Inferior parietal cortex (tissue), 1 donor: ENCODE results near the gene ATPAF2.

Source experiments
- DNase-seq: peaks from one replicate; pipeline ENCODE4 v3.0.0-alpha.2; 2016; ENCODE audit errors: extremely low spot score

ATPAF2 gene

DNA sequence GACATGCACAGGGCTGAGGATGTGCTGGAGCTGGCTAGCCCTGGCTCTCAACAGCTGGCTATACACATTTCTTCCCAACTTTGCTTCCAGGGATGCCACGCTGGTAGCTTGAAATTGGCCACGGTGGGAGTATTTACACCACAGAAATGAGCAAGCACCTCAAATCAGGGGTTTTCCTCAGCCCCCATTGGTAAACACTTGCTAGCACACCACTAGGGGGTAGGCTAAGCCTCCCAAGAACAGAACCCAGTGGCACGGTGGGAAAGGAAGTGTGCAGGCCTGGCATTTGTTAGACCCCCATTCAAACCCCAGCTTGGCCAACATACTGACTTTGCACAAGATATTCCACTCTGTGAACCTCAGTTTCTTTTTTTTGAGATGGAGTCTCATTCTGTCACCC is 53.4 kb downstream of the ATPAF2 start:
- no peak for DNase-seq

DNA sequence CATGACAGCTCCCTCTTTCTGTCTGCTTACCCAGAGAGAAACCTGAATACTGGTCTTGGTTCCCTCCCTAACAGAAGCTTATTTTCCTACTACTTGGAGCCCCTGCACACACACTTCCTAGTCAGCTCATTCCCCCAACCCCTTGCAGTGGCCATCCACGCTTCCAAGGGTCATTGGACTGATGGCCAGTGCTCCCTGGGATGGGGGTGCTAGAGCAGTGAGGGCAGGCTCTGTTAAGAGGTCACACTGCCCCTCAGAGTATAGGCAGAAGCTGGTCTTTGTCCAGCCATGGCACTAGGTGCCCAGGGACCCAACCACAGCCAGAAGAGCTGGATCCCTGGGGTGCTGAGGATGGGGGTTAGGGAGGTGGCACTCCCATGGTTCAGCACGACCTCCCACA is 53.8 kb downstream of the ATPAF2 start:
- DNase-seq: no peak

DNA sequence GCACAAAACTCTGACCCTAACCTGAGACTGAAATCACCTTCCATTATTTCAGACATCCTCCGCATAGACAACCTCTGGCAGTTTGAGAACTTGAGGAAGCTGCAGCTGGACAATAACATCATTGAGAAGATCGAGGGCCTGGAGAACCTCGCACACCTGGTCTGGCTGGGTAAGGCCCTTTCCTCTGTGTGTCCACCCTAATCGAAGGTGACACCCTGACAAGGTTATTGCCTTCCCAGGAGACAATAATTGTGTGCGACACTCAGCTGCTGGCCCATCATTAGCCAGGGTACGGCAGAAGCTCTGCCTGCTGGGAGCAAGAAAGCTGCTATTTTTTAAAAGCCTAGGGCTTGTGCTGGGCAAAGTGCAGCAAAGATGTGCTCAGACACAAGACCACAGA is 55.2 kb downstream of the ATPAF2 start:
- DNase-seq: no peak

DNA sequence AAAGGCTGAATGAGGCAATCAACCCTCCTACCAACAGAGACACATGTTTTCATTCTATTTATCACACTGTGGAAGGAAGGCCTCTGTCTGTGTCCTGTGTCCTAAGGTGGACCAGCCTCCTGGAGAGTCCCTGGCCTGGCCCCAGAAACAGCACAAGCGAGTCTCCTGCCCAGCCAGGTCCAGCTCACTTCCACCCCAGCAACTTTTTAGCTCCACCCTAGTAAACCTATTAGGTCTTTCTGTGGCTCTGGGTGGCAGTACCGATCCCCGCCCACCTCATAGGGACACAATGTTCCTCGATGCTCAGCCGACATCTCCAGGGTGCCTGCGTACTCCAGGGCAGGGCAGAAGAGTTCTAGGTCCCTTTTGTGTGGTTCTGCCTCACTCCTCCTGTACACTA is 55.6 kb downstream of the ATPAF2 start:
- no peak for DNase-seq

DNA sequence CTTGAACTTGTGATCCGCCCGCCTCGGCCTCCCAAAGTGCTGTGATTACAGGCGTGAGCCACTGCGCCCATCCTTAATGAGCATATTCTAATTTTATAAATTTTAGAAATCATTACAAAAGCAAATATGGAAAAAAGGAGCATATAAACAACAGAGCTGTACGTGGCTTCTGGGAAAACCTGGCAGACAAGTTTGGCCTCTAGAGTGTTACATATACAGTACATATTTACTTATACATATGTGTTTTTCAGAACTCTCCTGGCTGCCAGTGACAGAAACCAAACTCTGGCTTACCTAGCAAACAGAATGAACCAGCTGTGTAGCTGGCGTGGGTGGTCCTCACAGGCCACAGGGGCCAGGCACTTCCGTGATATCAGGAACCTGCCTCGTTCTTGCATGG is 56.2 kb downstream of the ATPAF2 start:
- no peak for DNase-seq

DNA sequence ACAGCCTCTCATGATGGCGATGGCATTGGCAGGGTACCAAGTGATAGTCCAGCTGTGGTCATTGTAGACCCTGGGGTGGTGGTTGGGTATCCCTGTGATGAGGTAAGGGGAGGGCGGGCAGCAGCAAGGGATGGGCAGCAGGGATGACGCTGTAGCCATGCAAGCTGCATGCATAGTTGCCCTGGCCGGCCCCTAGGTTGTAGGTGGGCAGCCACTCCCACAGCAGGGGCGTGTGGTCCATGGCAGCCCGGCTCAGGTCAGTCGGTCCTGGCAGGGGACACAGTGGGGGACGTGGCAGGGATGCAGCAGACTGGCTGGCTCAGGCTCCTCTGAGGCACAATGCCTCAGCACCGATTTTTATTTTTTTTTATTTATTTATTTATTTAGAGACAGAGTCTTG is 57.6 kb downstream of the ATPAF2 start:
- DNase-seq: no peak

DNA sequence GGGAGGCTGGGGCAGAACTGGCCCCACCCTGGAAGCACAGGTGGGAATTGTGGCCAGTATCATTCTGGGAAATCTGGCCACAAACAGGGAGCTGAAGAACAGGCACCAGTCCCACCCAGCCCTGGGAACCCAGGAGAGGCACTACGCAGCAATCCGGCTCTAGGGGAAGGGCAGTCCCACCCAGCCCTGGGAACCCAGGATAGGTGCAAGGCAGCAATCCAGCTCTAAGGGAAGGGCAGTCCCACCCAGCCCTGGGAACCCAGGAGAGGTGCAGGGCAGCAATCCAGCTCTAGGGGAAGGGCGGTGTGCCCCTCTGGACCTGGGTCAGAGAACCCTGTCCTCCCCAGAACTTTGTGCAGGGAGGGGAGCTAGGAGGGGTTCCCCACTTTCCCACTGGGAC is 59.2 kb downstream of the ATPAF2 start:
- no peak for DNase-seq

DNA sequence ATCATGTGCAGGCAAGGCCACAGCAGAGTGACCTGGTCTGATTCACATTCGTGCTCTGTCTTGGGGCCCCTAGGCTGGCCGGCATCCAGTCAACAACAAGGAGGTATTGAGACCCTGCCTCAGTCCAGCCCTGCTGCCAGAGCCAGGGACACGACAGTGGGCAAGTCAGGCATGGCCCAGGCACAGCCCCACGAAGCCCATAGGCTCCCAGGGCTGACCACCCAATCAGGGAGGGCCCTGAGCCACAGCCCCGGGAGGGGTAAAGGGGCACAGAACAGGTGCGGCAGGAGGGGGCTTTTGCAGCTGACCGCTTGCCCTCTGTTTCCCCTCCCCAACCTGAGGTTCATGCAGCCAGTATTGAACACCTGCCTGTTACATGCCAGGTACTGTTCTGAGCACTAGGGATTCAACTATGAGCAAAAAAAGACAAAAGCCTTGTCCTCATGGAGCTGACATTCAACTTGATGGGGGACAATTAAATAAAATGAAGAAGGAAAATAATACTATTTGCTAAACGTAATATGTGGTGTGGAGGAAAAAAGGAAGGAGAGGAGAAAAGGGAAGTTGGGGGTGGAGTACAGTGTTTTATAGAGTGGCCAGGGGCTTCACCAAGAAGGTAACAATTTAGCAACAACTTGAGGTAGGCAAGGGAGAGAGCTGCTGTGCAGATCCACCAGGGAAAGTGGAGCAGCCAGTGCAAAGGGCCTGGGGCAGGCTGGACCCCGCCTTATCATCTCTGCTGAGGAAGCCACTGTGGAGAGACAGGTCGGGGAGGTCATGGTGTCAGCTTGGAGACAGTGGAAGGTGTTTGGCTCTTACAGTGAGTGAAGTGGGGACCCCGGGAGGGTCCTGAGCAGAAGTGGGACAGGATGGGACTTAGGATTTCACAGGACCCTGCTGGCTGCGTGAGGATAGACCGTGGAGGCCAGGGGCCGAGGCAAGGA is 60.2 kb downstream of the ATPAF2 start:
- no peak for DNase-seq

DNA sequence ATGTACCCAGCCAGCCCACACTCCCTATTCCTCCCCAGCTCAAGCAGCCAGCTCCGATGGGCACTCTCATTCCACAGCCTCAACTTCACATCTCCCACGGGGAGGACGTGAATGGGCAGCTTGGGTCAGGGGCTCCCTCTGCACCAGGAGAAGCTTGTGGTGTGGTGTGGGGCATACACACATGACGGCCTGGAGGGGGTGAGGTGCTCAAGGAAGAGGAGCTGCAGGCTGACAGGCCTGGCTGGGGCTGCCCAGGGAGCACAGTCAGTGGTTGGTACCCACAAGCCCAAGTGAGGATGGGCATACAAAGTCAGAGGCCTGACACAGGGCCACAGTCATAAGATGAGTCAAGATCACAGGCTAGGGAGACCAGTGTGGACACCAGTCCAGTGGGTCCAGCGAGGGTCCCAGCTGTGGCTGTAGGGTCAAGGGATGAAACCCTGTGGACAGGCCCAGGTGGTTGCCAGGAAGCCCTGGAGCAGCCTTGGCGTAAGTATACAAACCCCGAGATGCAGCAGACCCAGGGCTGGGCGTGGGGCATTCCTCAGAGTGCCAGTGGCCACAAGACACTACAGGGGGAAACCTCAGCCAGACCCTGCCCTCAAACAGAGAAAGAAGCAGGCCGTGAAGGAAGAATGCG is 61.9 kb downstream of the ATPAF2 start:
- DNase-seq: no peak

DNA sequence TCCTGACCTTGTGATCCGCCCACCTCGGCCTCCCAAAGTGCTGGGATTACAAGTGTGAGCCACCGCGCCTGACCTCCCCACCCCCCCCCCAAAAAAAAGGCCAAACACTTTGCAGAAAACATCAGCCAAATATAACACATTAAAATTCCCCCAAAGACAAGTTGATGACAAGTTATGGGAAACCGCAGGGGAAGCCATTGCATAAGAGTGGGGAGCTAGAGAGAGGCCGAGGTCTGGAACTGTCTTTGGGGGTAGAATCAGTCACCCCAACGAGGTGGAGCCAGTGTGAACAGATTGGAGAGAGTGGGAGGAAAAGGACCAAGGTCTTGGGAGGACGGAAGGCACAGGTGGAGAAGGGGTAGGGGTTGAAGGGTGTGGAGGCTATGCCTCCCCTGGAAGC is 63.5 kb downstream of the ATPAF2 start:
- DNase-seq: no peak

DNA sequence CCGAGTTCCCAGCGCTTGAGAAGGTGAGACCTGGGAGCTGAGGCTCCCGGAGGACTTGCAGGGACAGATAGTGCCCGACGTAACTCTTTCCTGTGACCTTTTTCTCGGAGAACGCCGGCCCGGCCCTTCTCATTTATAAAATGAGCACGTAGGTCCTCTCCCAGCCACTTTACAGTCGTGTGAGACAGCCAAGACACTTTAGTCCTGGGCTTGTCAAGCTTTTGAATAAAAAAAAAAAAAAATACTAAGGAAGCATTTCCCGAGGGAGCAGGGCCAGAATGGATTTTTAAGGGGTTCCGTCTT is 66.1 kb downstream of the ATPAF2 start:
- no peak for DNase-seq

DNA sequence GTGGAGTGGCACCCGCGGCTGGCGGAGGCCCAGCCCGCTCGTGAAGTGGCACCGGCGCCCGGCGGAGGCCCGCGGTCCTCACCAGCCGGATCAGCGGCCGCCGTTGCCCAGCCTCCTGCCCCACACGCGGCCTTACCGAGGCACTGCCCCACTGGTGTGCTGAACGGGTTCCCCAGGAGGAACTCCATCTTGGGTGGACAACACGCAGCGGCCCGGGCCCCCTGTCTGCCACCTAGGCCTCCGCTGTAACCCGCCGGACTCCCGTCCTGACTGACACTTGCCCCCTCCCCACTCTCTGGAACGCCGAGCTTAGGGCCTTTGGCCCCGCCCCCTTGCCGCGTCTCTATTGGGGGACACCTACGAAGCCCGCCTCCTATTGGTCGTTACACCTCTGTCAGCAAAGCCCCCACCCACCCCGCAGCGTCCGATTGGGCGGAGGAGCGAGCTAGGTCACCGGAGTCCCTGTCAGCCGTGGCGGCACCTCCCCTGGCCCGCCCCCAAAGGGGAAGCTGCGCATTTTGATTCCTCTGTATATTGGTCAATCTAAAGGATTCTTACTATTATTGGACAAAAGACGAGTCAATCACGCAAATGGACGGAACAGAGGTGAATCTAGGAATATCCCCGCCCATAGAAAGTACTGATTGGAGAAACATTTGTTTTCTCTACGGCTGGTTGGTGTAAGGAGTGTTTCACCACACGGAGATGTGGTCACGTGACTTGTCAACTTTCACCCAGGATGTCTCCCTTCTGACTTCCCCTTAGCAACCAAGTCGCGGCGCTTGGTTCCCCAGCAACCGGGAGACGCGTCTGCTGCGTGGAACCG is 66.6 kb downstream of the ATPAF2 start, which contains the start of the genes DRC3 and TOM1L2:
Gene DRC3 (plus strand): TSS at position 737 of the 826 bp plus-strand sequence. CDS start 4,737 bp downstream, outside the sequence.
Gene TOM1L2 (minus strand): TSS at position 275 of the 826 bp plus-strand sequence. CDS start 87 bp downstream, at position 188.
- peak; percentile 100 for DNase-seq

DNA sequence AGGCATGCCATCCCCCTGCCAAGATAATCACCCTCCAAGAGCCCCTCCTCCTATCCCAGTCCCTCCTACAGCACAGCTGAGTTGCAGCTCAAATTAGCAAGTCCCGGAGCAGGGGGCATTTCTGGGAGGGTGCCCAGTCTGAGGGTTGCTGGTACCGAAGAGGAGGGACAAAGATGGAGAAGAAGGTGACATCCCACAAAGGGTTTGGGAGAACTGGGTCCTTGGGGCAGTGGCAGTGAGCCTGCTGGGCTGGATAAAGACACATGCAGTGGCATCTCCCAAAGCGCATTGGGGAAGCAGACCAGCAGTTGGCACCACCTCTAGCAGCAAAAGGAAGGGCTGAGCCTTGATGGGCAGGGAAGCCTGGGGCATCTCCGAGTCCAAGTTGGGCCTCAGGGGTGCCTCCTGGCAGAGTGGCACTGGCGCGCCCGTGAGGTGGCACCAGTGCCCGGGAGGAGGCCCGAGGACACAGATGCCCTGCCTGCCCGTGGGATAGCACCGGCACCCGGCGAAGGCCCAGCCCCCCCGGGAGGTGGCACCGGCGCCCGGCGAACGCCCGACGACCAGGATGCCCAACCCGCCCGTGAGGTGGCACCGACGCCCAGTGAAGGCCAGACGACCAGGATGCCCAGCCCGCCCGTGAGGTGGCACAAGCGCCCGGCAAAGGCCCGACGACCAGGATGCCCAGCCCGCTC is 67.4 kb downstream of the ATPAF2 start:
- no peak for DNase-seq

DNA sequence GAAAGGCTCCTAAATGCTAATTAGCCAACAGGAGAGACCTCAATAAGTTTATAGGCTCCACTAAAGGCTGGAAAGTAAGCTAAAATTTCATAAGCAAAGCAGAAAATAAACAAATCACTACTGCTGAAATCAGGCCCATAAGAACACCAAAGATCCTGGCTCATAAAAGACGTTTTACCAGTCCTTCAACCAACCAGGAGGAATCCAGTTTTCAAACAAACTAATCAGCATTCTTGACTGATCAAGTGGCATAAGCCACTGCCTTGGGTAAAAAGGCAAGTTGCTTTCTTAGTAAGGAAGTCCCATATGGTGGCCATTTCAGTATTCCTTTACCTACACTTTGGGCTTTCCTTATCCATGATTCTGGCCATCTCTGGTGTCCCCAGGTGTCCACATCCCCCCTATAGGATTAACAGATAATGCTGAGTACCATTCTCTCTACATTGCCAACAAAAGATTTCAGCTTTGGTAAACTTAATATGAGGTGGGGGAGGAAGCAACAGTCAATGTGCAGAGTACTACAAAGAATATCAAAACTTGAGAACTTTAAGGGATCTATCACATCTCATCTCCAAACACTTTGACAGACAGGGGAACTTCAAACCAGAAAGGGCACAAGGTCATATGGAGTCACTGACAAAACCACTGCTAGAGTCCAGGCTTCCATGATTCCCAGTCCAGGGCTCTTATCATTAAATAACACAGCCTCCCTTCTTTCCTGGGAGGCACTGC is 68.1 kb downstream of the ATPAF2 start:
- DNase-seq: no peak
